Dendritic cell treated with granulocyte-macrophage colony-stimulating factor and Interleukin-4, amounts not matched to agents 40 ng/mL and 50 ng/mL, for 4 days (primary cell): Measurements from ENCODE around the gene GRK3.
A peak's percentile ranks its signal among the peaks of the same experiment; 100 is the strongest.
"Not testable (repeated sequence)": the region's sequence is repeated elsewhere in the genome, so short reads cannot be mapped to it uniquely, and the experiment has no call there.

Experiments
- H3K27ac Mint-ChIP-seq: one replicate; pipeline ENCODE4 v1.8.0; 2022; ENCODE audit warnings: mild to moderate bottlenecking, mixed read lengths
- H3K27me3 Mint-ChIP-seq: one replicate; pipeline ENCODE4 v1.8.0; 2022; ENCODE audit warnings: mild to moderate bottlenecking, mixed read lengths
- H3K36me3 Mint-ChIP-seq: one replicate; pipeline ENCODE4 v1.8.0; 2022; ENCODE audit warnings: low read depth, mixed read lengths
- H3K4me1 Mint-ChIP-seq: one replicate; pipeline ENCODE4 v1.8.0; 2022; ENCODE audit warnings: low read depth, mixed read lengths
- H3K4me3 Mint-ChIP-seq: one replicate; pipeline ENCODE4 v1.8.0; 2022; ENCODE audit warnings: mild to moderate bottlenecking, moderate library complexity, mixed read lengths
- H3K9me3 Mint-ChIP-seq: one replicate; pipeline ENCODE4 v1.8.0; 2022; ENCODE audit warnings: mixed read lengths
- intact Hi-C: fragments of 100-400 bp; cut with micrococcal nuclease; formaldehyde crosslinking; loops from one replicate; pipeline ENCODE4 v1.15.0; 2022

Gene GRK3

GRCh38 chr22:25698461-25698860 is 134.0 kb downstream of the GRK3 start:
- intact Hi-C loops, result loop anchor here (10.0 kb wide), 1 partner anchor 54 kb away; no protein-coding TSS in a partner anchor
- Mint-ChIP-seq H3K9me3 (no peaks in the 10 kb centered on the region), H3K27ac (peak overlapping the region; percentile 65), H3K4me1 (peaks cover 26% of the 10 kb centered on the region), H3K36me3 (peaks cover 94% of the 10 kb centered on the region), H3K27me3 (no peaks in the 10 kb centered on the region), H3K4me3 (no peak overlapping the region)

GRCh38 chr22:25698978-25699377 is 134.5 kb downstream of the GRK3 start:
- intact Hi-C loops, result loop anchor here (10.0 kb wide), 1 partner anchor 54 kb away; no protein-coding TSS in a partner anchor
- Mint-ChIP-seq H3K4me1 (peaks cover 22% of the 10 kb centered on the region), H3K9me3 (no peaks in the 10 kb centered on the region), H3K27me3 (no peaks in the 10 kb centered on the region), H3K36me3 (peaks cover 94% of the 10 kb centered on the region), H3K4me3 (no peak overlapping the region), H3K27ac (peak overlapping the region; percentile 65)

GRCh38 chr22:25701056-25701780 is 136.7 kb downstream of the GRK3 start:
- H3K36me3 Mint-ChIP-seq, result peaks cover 94% of the 10 kb centered on the region
- peaks cover 15% of the 10 kb centered on the region for H3K4me1 Mint-ChIP-seq
- intact Hi-C loops, result no loop called here
- no peak overlapping the region for H3K4me3 Mint-ChIP-seq
- H3K9me3 Mint-ChIP-seq, result no peaks in the 10 kb centered on the region
- peak overlapping the region; percentile 59 for H3K27ac Mint-ChIP-seq
- no peaks in the 10 kb centered on the region for H3K27me3 Mint-ChIP-seq

GRCh38 chr22:25702040-25702439 is 137.6 kb downstream of the GRK3 start:
- intact Hi-C loops, result loop anchor here (1.0 kb wide), 1 partner anchor 240 kb away; no protein-coding TSS in a partner anchor
- peaks cover 15% of the 10 kb centered on the region for H3K4me1 Mint-ChIP-seq
- H3K9me3 Mint-ChIP-seq, result no peaks in the 10 kb centered on the region
- no peak overlapping the region for H3K4me3 Mint-ChIP-seq
- H3K27me3 Mint-ChIP-seq, result no peaks in the 10 kb centered on the region
- H3K27ac Mint-ChIP-seq, result no peak overlapping the region
- peaks cover 94% of the 10 kb centered on the region for H3K36me3 Mint-ChIP-seq

- Mint-ChIP-seq H3K27me3 (no peaks in the 10 kb centered on the region), H3K36me3 (peaks cover 94% of the 10 kb centered on the region), H3K27ac (no peak overlapping the region), H3K9me3 (no peaks in the 10 kb centered on the region), H3K4me1 (peaks cover 15% of the 10 kb centered on the region), H3K4me3 (no peak overlapping the region)
- intact Hi-C loops, result loop anchor here (1.0 kb wide), 1 partner anchor 240 kb away; no protein-coding TSS in a partner anchor
Measured at GRCh38 chr22:25702571-25703167, 138.2 kb downstream of the GRK3 start.

GRCh38 chr22:25704701-25705100 is 140.2 kb downstream of the GRK3 start:
- Mint-ChIP-seq H3K36me3 (peaks cover 94% of the 10 kb centered on the region), H3K27me3 (no peaks in the 10 kb centered on the region), H3K4me1 (peaks cover 5% of the 10 kb centered on the region), H3K9me3 (no peaks in the 10 kb centered on the region), H3K4me3 (no peak overlapping the region), H3K27ac (no peak overlapping the region)
- intact Hi-C loops, result no loop called here

GRCh38 chr22:25706197-25706596 is 141.7 kb downstream of the GRK3 start:
- H3K9me3 Mint-ChIP-seq, result no peaks in the 10 kb centered on the region
- intact Hi-C loops, result no loop called here
- H3K27me3 Mint-ChIP-seq, result no peaks in the 10 kb centered on the region
- no peak overlapping the region for H3K27ac Mint-ChIP-seq
- no peaks in the 10 kb centered on the region for H3K4me1 Mint-ChIP-seq
- no peak overlapping the region for H3K4me3 Mint-ChIP-seq
- H3K36me3 Mint-ChIP-seq, result peaks cover 94% of the 10 kb centered on the region

- intact Hi-C loops, H3K27ac Mint-ChIP-seq, H3K9me3 Mint-ChIP-seq, H3K4me1 Mint-ChIP-seq, H3K4me3 Mint-ChIP-seq, H3K27me3 Mint-ChIP-seq: not testable (repeated sequence)
- H3K36me3 Mint-ChIP-seq, result peaks cover 100% of the 10 kb centered on the region
Measured at GRCh38 chr22:25708430-25708829, 144.0 kb downstream of the GRK3 start.

- H3K9me3 Mint-ChIP-seq, result no peaks in the 10 kb centered on the region
- peaks cover 98% of the 10 kb centered on the region for H3K36me3 Mint-ChIP-seq
- intact Hi-C loops, result no loop called here
- H3K4me3 Mint-ChIP-seq, result no peak overlapping the region
- H3K4me1 Mint-ChIP-seq, result no peaks in the 10 kb centered on the region
- no peak overlapping the region for H3K27ac Mint-ChIP-seq
- no peaks in the 10 kb centered on the region for H3K27me3 Mint-ChIP-seq
Measured at GRCh38 chr22:25709758-25710157, 145.3 kb downstream of the GRK3 start.

GRCh38 chr22:25710501-25710900 is 146.0 kb downstream of the GRK3 start:
- Mint-ChIP-seq H3K9me3 (no peaks in the 10 kb centered on the region), H3K36me3 (peaks cover 98% of the 10 kb centered on the region), H3K27ac (no peak overlapping the region), H3K4me1 (no peaks in the 10 kb centered on the region), H3K27me3 (no peaks in the 10 kb centered on the region), H3K4me3 (no peak overlapping the region)
- intact Hi-C loops, result no loop called here

GRCh38 chr22:25711491-25711890 is 147.0 kb downstream of the GRK3 start:
- intact Hi-C loops, result no loop called here
- Mint-ChIP-seq H3K9me3 (no peaks in the 10 kb centered on the region), H3K36me3 (peaks cover 98% of the 10 kb centered on the region), H3K4me3 (no peak overlapping the region), H3K4me1 (no peaks in the 10 kb centered on the region), H3K27ac (no peak overlapping the region), H3K27me3 (no peaks in the 10 kb centered on the region)

GRCh38 chr22:25712661-25713400 is 148.4 kb downstream of the GRK3 start:
- no peaks in the 10 kb centered on the region for H3K9me3 Mint-ChIP-seq
- intact Hi-C loops, result no loop called here
- no peaks in the 10 kb centered on the region for H3K27me3 Mint-ChIP-seq
- no peak overlapping the region for H3K27ac Mint-ChIP-seq
- no peak overlapping the region for H3K4me3 Mint-ChIP-seq
- no peaks in the 10 kb centered on the region for H3K4me1 Mint-ChIP-seq
- H3K36me3 Mint-ChIP-seq, result peaks cover 98% of the 10 kb centered on the region

- H3K4me3 Mint-ChIP-seq, result no peak overlapping the region
- peaks cover 98% of the 10 kb centered on the region for H3K36me3 Mint-ChIP-seq
- no peaks in the 10 kb centered on the region for H3K9me3 Mint-ChIP-seq
- H3K4me1 Mint-ChIP-seq, result no peaks in the 10 kb centered on the region
- intact Hi-C loops, result no loop called here
- H3K27ac Mint-ChIP-seq, result no peak overlapping the region
- H3K27me3 Mint-ChIP-seq, result no peaks in the 10 kb centered on the region
Measured at GRCh38 chr22:25714070-25714469, 149.6 kb downstream of the GRK3 start.

GRCh38 chr22:25714739-25715138 is 150.3 kb downstream of the GRK3 start:
- Mint-ChIP-seq H3K4me3 (no peak overlapping the region), H3K27ac (no peak overlapping the region), H3K9me3 (no peaks in the 10 kb centered on the region), H3K36me3 (peaks cover 98% of the 10 kb centered on the region), H3K4me1 (no peaks in the 10 kb centered on the region), H3K27me3 (no peaks in the 10 kb centered on the region)
- intact Hi-C loops, result no loop called here
